Measurements from ENCODE around the gene VAC14. TPM values are rescaled to one million over a fixed set of nuclear protein-coding genes. Genes with fewer than 3 reads are reported as not detected.

VAC14 gene
- total and polyA plus RNA-seq, 2 experiments from 2014 or later: 42.3 to 77.7 TPM

DNA sequence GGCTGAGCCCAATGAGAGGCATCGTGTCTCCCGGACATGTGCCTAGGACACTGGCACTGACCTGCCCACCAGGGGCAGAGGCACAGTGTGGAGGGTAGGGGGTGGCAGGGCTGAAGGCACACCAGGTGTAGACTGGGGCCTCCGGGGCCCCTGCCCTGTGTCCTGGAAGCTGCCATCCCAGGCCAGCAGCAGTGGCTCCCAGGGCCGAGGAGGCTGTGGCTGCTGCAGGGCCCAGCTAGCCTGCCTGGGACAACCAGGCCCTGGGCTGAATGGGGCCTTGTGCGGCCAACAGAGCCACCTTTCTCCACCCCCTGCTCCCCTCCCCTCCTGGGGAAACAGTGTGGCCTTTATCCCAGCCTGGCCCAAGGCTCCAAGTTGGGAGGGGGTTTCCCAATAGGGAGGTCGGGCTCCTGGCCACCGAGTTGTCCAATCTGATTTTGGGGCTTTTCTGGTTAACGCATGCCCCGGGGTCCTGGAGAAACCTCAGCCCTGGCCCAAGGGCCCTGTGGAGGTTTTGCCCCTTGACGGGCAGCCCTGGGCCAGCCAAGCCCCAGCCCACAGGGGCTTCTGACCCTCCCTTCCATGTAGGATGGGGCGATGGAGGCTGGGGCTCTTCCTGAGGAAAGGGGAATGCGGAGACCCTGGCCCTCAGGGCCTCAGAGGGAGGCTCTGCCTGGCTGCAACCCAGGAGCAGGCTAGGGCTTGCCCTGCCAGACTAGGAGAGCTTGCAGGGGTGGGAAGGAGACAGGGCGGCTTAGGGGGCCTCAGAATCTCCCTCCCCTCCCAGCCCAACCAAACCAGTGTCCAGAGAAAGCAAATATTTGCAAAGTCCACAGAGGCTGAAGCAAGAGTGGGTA, 119.3 kb downstream of the VAC14 start (continued):
- TF ChIP-seq, protein P1, sequence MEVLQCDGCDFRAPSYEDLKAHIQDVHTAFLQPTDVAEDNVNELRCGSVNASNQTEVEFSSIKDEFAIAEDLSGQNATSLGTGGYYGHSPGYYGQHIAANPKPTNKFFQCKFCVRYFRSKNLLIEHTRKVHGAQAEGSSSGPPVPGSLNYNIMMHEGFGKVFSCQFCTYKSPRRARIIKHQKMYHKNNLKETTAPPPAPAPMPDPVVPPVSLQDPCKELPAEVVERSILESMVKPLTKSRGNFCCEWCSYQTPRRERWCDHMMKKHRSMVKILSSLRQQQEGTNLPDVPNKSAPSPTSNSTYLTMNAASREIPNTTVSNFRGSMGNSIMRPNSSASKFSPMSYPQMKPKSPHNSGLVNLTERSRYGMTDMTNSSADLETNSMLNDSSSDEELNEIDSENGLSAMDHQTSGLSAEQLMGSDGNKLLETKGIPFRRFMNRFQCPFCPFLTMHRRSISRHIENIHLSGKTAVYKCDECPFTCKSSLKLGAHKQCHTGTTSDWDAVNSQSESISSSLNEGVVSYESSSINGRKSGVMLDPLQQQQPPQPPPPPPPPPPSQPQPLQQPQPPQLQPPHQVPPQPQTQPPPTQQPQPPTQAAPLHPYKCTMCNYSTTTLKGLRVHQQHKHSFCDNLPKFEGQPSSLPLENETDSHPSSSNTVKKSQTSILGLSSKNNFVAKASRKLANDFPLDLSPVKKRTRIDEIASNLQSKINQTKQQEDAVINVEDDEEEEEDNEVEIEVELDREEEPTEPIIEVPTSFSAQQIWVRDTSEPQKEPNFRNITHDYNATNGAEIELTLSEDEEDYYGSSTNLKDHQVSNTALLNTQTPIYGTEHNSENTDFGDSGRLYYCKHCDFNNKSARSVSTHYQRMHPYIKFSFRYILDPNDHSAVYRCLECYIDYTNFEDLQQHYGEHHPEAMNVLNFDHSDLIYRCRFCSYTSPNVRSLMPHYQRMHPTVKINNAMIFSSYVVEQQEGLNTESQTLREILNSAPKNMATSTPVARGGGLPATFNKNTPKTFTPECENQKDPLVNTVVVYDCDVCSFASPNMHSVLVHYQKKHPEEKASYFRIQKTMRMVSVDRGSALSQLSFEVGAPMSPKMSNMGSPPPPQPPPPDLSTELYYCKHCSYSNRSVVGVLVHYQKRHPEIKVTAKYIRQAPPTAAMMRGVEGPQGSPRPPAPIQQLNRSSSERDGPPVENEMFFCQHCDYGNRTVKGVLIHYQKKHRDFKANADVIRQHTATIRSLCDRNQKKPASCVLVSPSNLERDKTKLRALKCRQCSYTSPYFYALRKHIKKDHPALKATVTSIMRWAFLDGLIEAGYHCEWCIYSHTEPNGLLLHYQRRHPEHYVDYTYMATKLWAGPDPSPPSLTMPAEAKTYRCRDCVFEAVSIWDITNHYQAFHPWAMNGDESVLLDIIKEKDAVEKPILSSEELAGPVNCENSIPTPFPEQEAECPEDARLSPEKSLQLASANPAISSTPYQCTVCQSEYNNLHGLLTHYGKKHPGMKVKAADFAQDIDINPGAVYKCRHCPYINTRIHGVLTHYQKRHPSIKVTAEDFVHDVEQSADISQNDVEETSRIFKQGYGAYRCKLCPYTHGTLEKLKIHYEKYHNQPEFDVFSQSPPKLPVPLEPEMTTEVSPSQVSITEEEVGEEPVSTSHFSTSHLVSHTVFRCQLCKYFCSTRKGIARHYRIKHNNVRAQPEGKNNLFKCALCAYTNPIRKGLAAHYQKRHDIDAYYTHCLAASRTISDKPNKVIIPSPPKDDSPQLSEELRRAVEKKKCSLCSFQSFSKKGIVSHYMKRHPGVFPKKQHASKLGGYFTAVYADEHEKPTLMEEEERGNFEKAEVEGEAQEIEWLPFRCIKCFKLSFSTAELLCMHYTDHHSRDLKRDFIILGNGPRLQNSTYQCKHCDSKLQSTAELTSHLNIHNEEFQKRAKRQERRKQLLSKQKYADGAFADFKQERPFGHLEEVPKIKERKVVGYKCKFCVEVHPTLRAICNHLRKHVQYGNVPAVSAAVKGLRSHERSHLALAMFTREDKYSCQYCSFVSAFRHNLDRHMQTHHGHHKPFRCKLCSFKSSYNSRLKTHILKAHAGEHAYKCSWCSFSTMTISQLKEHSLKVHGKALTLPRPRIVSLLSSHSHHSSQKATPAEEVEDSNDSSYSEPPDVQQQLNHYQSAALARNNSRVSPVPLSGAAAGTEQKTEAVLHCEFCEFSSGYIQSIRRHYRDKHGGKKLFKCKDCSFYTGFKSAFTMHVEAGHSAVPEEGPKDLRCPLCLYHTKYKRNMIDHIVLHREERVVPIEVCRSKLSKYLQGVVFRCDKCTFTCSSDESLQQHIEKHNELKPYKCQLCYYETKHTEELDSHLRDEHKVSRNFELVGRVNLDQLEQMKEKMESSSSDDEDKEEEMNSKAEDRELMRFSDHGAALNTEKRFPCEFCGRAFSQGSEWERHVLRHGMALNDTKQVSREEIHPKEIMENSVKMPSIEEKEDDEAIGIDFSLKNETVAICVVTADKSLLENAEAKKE (CRISPR knock-in tag; IDR thresholded peaks at IDR 0.05): no peak

DNA sequence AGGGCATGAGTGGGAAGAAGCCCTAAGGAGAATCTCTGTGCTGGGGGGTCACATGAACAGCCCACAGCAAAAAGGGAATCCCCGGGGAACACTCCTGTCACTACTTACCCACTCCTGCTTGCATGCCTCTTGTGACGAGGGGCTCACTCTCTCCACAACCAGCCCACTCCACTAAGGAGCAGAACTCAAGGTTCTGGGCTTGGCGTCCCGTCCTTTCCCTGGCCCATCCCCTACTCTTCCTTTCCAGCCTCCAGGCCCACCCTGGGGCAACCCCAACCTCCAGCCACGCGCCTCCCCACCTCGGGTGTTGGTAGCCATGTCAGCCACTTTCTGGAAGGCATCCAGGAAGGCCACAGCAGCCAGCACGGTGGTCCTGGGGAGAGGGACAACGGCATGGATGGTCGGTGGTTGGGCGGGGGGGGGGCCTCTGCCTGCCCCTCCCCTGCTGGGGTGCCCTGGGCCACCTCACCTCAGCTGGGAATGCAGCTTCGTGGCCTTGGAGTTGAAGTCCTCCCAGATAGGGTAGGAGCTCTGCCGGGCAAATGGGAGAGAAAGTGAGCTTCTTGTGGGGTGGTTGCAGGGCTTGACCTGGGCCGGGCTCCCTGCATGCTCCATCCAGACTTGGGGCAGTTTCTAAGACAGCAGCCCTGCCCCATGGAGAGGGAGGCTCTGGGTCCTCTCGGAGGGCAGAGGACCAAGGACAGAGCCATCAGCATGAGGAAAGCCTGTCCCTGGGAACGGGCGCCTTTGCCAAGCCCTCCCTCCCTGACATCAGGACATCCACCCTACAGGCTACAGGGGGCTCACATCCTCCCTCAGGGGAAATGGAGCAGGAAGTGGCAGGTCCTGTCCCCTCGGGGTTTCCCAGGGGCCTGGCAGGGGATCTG, 120.2 kb downstream of the VAC14 start:
- H3K4me1 ChIP-seq (ENCODE audit: insufficient read depth): peaks cover 7% of the 10 kb centered on the region
- H3K9me2 ChIP-seq (ENCODE audit: insufficient read depth): no peaks in the 10 kb centered on the region
- ATAC-seq (no peak), DNase-seq (ENCODE audit: low spot score) (no peak)
- peak overlapping the region; percentile 75 for H3K4me2 ChIP-seq
- H3K36me3 ChIP-seq (ENCODE audit: insufficient read depth): no peaks in the 10 kb centered on the region
- Mint-ChIP-seq H3K27me3 (ENCODE audit: insufficient read depth, low read depth, poor library complexity) (peaks cover 9% of the 10 kb centered on the region), H3K9me3 (no peaks in the 10 kb centered on the region), H3K36me3 (ENCODE audit: low read depth) (peaks cover 5% of the 10 kb centered on the region; the same call in 2 of the 3 replicates), H3K4me1 (peaks cover 17% of the 10 kb centered on the region), H3K4me3 (no peak overlapping the region), H3K27ac (no peak overlapping the region)
- H3K27me3 ChIP-seq (ENCODE audit: insufficient read depth): peaks cover 4% of the 10 kb centered on the region
- H3F3A ChIP-seq (replicated peaks; ENCODE audit: low read depth): 0 out of 2 replicates have a peak, but pooled peaks cover 5% of the 10 kb centered on the region
- H3K27ac ChIP-seq (ENCODE audit: low read depth): no peak overlapping the region
- no peak overlapping the region for H2AFZ ChIP-seq
- peak overlapping the region; percentile 45; the same call in 1 of the 2 replicates for H3K4me3 ChIP-seq
- H4K20me1 ChIP-seq (replicated peaks; ENCODE audit: insufficient read depth): peaks cover 4% of the 10 kb centered on the region
- H3K79me2 ChIP-seq (replicated peaks; ENCODE audit: insufficient read depth): no peaks in the 10 kb centered on the region
- no peak for TF ChIP-seq CREB1 (CRISPR knock-in tag; IDR thresholded peaks at IDR 0.05; ENCODE audit: low read depth)
- TF ChIP-seq, protein P1 (CRISPR knock-in tag; IDR thresholded peaks at IDR 0.05): no peak
- TF ChIP-seq, protein P2, sequence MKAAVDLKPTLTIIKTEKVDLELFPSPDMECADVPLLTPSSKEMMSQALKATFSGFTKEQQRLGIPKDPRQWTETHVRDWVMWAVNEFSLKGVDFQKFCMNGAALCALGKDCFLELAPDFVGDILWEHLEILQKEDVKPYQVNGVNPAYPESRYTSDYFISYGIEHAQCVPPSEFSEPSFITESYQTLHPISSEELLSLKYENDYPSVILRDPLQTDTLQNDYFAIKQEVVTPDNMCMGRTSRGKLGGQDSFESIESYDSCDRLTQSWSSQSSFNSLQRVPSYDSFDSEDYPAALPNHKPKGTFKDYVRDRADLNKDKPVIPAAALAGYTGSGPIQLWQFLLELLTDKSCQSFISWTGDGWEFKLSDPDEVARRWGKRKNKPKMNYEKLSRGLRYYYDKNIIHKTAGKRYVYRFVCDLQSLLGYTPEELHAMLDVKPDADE (IDR thresholded peaks at IDR 0.05): no peak
- no peak for TF ChIP-seq EZH2 (IDR thresholded peaks at IDR 0.05; ENCODE audit: low read depth, unreplicated experiment)

All from GM23338 (cell line).